ENCODE results near the gene ARHGEF2. TPM values are rescaled to one million over a fixed set of nuclear protein-coding genes. Genes with fewer than 3 reads are reported as not detected.

The ARHGEF2 gene
- total and polyA plus RNA-seq, 2 of the 13 experiments (the other 11 are each of a cell fraction or from before 2014, with no cell fraction given) = 16.1 to 32.1 TPM

DNA sequence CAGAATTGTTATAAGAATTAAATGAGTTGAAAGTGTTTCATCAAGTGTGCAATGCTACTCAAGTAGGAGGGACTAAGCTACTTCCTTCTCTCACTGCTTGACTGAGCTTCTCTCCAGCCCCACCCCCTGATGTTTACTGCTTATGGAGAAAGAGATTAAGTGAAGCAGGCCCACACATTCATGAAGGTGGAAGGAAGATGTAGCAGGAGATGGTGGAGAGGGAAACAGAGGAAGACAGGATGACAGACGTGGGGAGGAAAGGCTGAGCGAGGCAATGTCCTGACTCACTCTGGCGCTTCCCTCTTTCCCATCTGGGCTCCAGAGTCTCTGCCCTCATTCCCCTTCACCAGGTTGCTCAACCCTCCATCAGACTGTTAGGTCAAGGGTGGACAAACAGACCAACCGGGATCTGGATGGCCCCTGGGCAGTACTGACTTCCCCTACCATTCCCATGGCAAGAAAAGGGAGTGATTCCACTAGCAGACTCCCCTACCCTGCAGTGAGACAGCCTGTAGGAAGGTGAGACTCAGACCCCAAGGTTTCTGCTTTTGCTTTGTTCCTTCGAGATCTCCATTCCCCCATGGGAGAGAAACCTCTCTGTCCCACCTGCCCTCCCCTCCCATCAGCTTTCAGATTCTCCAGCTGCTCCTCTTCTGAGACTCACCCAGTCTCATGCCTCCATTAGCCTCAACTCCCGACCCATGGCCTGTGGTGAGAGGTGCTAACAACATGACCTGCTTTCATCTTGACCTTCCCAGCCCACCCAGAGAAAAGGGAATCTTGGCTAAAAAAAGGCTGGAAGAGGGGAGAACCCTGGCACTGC lies 3.1 kb upstream of the ARHGEF2 start (continued):
- TF ChIP-seq, protein P1, sequence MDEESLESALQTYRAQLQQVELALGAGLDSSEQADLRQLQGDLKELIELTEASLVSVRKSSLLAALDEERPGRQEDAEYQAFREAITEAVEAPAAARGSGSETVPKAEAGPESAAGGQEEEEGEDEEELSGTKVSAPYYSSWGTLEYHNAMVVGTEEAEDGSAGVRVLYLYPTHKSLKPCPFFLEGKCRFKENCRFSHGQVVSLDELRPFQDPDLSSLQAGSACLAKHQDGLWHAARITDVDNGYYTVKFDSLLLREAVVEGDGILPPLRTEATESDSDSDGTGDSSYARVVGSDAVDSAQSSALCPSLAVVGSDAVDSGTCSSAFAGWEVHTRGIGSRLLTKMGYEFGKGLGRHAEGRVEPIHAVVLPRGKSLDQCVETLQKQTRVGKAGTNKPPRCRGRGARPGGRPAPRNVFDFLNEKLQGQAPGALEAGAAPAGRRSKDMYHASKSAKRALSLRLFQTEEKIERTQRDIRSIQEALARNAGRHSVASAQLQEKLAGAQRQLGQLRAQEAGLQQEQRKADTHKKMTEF (CRISPR knock-in tag; IDR thresholded peaks at IDR 0.05) = peak; percentile 38; the same call in 1 of the 2 replicates
- TF ChIP-seq ZNF879 (CRISPR knock-in tag; IDR thresholded peaks at IDR 0.05) (no peak), MED1 (CRISPR knock-in tag; IDR thresholded peaks at IDR 0.05) (peak; percentile 36; the same call in 1 of the 2 replicates), NFE2L2 (IDR thresholded peaks at IDR 0.05; ENCODE audit: low read length) (no peak), CEBPB (IDR thresholded peaks at IDR 0.05; ENCODE audit: borderline replicate concordance, low read depth, low read length) (peak; percentile 90; the same call in 1 of the 2 replicates), NR2F2 (IDR thresholded peaks at IDR 0.05; ENCODE audit: borderline replicate concordance, low read depth) (0 out of 2 replicates have a peak, but pooled peaks have one; percentile 15), THAP11 (CRISPR knock-in tag; IDR thresholded peaks at IDR 0.05) (peak; percentile 43), FOXM1 (CRISPR knock-in tag; IDR thresholded peaks at IDR 0.05) (no peak), SOX5 (CRISPR knock-in tag; IDR thresholded peaks at IDR 0.05; ENCODE audit: borderline replicate concordance) (no peak), XRCC5 (optimal IDR thresholded peaks at IDR 0.05; ENCODE audit: low read length) (no peak), ZFX (CRISPR knock-in tag; IDR thresholded peaks at IDR 0.05; ENCODE audit: low read depth) (0 out of 2 replicates have a peak, but pooled peaks have one; percentile 19), ZNF644 (CRISPR knock-in tag; IDR thresholded peaks at IDR 0.05; ENCODE audit: low read depth) (0 out of 2 replicates have a peak, but pooled peaks have one; percentile 46)
- TF ChIP-seq, protein P2, sequence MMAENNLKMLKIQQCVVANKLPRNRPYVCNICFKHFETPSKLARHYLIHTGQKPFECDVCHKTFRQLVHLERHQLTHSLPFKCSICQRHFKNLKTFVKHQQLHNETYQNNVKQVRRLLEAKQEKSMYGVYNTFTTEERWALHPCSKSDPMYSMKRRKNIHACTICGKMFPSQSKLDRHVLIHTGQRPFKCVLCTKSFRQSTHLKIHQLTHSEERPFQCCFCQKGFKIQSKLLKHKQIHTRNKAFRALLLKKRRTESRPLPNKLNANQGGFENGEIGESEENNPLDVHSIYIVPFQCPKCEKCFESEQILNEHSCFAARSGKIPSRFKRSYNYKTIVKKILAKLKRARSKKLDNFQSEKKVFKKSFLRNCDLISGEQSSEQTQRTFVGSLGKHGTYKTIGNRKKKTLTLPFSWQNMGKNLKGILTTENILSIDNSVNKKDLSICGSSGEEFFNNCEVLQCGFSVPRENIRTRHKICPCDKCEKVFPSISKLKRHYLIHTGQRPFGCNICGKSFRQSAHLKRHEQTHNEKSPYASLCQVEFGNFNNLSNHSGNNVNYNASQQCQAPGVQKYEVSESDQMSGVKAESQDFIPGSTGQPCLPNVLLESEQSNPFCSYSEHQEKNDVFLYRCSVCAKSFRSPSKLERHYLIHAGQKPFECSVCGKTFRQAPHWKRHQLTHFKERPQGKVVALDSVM (CRISPR knock-in tag; IDR thresholded peaks at IDR 0.05) = 0 out of 2 replicates have a peak, but pooled peaks have one; percentile 14
- TF ChIP-seq, protein P3, sequence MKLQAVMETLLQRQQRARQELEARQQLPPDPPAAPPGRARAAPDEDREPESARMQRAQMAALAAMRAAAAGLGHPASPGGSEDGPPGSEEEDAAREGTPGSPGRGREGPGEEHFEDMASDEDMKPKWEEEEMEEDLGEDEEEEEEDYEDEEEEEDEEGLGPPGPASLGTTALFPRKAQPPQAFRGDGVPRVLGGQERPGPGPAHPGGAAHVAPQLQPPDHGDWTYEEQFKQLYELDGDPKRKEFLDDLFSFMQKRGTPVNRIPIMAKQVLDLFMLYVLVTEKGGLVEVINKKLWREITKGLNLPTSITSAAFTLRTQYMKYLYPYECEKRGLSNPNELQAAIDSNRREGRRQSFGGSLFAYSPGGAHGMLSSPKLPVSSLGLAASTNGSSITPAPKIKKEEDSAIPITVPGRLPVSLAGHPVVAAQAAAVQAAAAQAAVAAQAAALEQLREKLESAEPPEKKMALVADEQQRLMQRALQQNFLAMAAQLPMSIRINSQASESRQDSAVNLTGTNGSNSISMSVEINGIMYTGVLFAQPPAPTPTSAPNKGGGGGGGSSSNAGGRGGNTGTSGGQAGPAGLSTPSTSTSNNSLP (IDR thresholded peaks at IDR 0.05; ENCODE audit: low read depth, low read length) = no peak
- TF ChIP-seq, protein P4, sequence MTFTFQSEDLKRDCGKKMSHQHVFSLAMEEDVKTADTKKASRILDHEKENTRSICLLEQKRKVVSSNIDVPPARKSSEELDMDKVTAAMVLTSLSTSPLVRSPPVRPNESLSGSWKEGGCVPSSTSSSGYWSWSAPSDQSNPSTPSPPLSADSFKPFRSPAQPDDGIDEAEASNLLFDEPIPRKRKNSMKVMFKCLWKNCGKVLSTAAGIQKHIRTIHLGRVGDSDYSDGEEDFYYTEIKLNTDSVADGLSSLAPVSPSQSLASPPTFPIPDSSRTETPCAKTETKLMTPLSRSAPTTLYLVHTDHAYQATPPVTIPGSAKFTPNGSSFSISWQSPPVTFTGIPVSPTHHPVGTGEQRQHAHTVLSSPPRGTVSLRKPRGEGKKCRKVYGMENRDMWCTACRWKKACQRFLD (CRISPR knock-in tag; IDR thresholded peaks at IDR 0.05; ENCODE audit: borderline replicate concordance) = no peak
- TF ChIP-seq, protein P5, sequence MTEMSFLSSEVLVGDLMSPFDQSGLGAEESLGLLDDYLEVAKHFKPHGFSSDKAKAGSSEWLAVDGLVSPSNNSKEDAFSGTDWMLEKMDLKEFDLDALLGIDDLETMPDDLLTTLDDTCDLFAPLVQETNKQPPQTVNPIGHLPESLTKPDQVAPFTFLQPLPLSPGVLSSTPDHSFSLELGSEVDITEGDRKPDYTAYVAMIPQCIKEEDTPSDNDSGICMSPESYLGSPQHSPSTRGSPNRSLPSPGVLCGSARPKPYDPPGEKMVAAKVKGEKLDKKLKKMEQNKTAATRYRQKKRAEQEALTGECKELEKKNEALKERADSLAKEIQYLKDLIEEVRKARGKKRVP (CRISPR knock-in tag; IDR thresholded peaks at IDR 0.05) = 0 out of 4 replicates have a peak, but pooled peaks of 1 of the 2 experiments have one; percentile 23

Measured in HepG2 (cell line).